Putamen (tissue), 1 donor: ENCODE results near the gene ADORA1.

Source experiments
- DNase-seq: peaks from one replicate; pipeline ENCODE4 v3.0.0-alpha.2; 2016; ENCODE audit warnings: low spot score

Gene ADORA1

GRCh38 chr1:203158423-203158822, 30.9 kb downstream of the ADORA1 start:
- no peak for DNase-seq

GRCh38 chr1:203158960-203159665, 31.6 kb downstream of the ADORA1 start:
- DNase-seq: no peak

- no peak for DNase-seq
These were observed 32.3 kb downstream of the ADORA1 start for GRCh38 chr1:203159844-203160243.

- no peak for DNase-seq
These were observed 33.6 kb downstream of the ADORA1 start for GRCh38 chr1:203161175-203161574.

- DNase-seq: no peak
These were observed 34.2 kb downstream of the ADORA1 start for GRCh38 chr1:203161703-203162102.

GRCh38 chr1:203162403-203162802, 34.9 kb downstream of the ADORA1 start:
- no peak for DNase-seq

GRCh38 chr1:203163891-203164635, 36.5 kb downstream of the ADORA1 start:
- no peak for DNase-seq

GRCh38 chr1:203165101-203165799, 37.7 kb downstream of the ADORA1 start:
- DNase-seq: no peak

- no peak for DNase-seq
These were observed 38.3 kb downstream of the ADORA1 start for GRCh38 chr1:203165800-203166161.

GRCh38 chr1:203166192-203166940, 38.8 kb downstream of the ADORA1 start:
- no peak for DNase-seq

GRCh38 chr1:203167026-203167912, 39.7 kb downstream of the ADORA1 start:
- peak; percentile 70 for DNase-seq

GRCh38 chr1:203167913-203168200, 40.3 kb downstream of the ADORA1 start:
- no peak for DNase-seq

GRCh38 chr1:203168256-203168786, 40.8 kb downstream of the ADORA1 start:
- no peak for DNase-seq

- DNase-seq: no peak
These were observed 41.5 kb downstream of the ADORA1 start for GRCh38 chr1:203168991-203169390.

- DNase-seq: no peak
These were observed 42.4 kb downstream of the ADORA1 start for GRCh38 chr1:203169770-203170520.

GRCh38 chr1:203170625-203171330, 43.3 kb downstream of the ADORA1 start:
- DNase-seq: no peak

GRCh38 chr1:203171341-203172183, 44.0 kb downstream of the ADORA1 start:
- no peak for DNase-seq

GRCh38 chr1:203172184-203173010, 44.9 kb downstream of the ADORA1 start:
- no peak for DNase-seq
